ENCODE results near the gene STK32B.

The STK32B gene

GRCh38 chr4:5203993-5204310 lies 152.7 kb downstream of the STK32B start:
- Histone ChIP-seq H3K27ac (no peak overlapping the region), H3K79me2 (no peaks in the 10 kb centered on the region), H3K9me3 (ENCODE audit: control insufficient read depth, low read length) (no peaks in the 10 kb centered on the region), H3K4me1 (no peaks in the 10 kb centered on the region), H2AFZ (no peak overlapping the region), H3K27me3 (ENCODE audit: control insufficient read depth, insufficient read depth, low read length) (no peaks in the 10 kb centered on the region), H3K4me3 (ENCODE audit: low read depth, low read length) (no peak overlapping the region), H3K36me3 (ENCODE audit: control insufficient read depth, insufficient read depth, low read length) (no peaks in the 10 kb centered on the region), H3K4me2 (ENCODE audit: low read length) (no peak overlapping the region), H3K9ac (no peak overlapping the region)
- TF ChIP-seq CTCF (IDR thresholded peaks at IDR 0.05): no peak

- Histone ChIP-seq H3K9ac (no peak overlapping the region), H3K4me3 (ENCODE audit: low read depth, low read length) (no peak overlapping the region), H2AFZ (no peak overlapping the region), H3K9me3 (ENCODE audit: control insufficient read depth, low read length) (no peaks in the 10 kb centered on the region), H3K4me2 (ENCODE audit: low read length) (no peak overlapping the region), H3K4me1 (no peaks in the 10 kb centered on the region), H3K79me2 (no peaks in the 10 kb centered on the region), H3K27me3 (ENCODE audit: control insufficient read depth, insufficient read depth, low read length) (no peaks in the 10 kb centered on the region), H3K27ac (no peak overlapping the region), H3K36me3 (ENCODE audit: control insufficient read depth, insufficient read depth, low read length) (no peaks in the 10 kb centered on the region)
- no peak for TF ChIP-seq CTCF (IDR thresholded peaks at IDR 0.05)
Observed at GRCh38 chr4:5204781-5205180, 153.5 kb downstream of the STK32B start.

GRCh38 chr4:5206016-5206790 lies 154.9 kb downstream of the STK32B start:
- Histone ChIP-seq H3K4me2 (ENCODE audit: low read length) (no peak overlapping the region), H3K27ac (no peak overlapping the region), H3K27me3 (ENCODE audit: control insufficient read depth, insufficient read depth, low read length) (no peaks in the 10 kb centered on the region), H2AFZ (no peak overlapping the region), H3K9ac (no peak overlapping the region), H3K9me3 (ENCODE audit: control insufficient read depth, low read length) (no peaks in the 10 kb centered on the region), H3K79me2 (no peaks in the 10 kb centered on the region), H3K36me3 (ENCODE audit: control insufficient read depth, insufficient read depth, low read length) (no peaks in the 10 kb centered on the region), H3K4me3 (ENCODE audit: low read depth, low read length) (no peak overlapping the region), H3K4me1 (no peaks in the 10 kb centered on the region)
- no peak for TF ChIP-seq CTCF (IDR thresholded peaks at IDR 0.05)

- H3K27ac ChIP-seq: no peak overlapping the region
- no peaks in the 10 kb centered on the region for H3K27me3 ChIP-seq (ENCODE audit: control insufficient read depth, insufficient read depth, low read length)
- no peaks in the 10 kb centered on the region for H3K79me2 ChIP-seq
- no peaks in the 10 kb centered on the region for H3K36me3 ChIP-seq (ENCODE audit: control insufficient read depth, insufficient read depth, low read length)
- H3K4me1 ChIP-seq: no peaks in the 10 kb centered on the region
- no peak overlapping the region for H3K4me3 ChIP-seq (ENCODE audit: low read depth, low read length)
- no peak for TF ChIP-seq CTCF (IDR thresholded peaks at IDR 0.05)
- H3K9me3 ChIP-seq (ENCODE audit: control insufficient read depth, low read length): no peaks in the 10 kb centered on the region
- H3K9ac ChIP-seq: no peak overlapping the region
- no peak overlapping the region for H2AFZ ChIP-seq
- no peak overlapping the region for H3K4me2 ChIP-seq (ENCODE audit: low read length)
Observed at GRCh38 chr4:5209862-5210261, 158.6 kb downstream of the STK32B start.

- no peak for TF ChIP-seq CTCF (IDR thresholded peaks at IDR 0.05)
- Histone ChIP-seq H3K9me3 (ENCODE audit: control insufficient read depth, low read length) (no peaks in the 10 kb centered on the region), H3K36me3 (ENCODE audit: control insufficient read depth, insufficient read depth, low read length) (no peaks in the 10 kb centered on the region), H3K4me3 (ENCODE audit: low read depth, low read length) (no peak overlapping the region), H2AFZ (no peak overlapping the region), H3K27me3 (ENCODE audit: control insufficient read depth, insufficient read depth, low read length) (no peaks in the 10 kb centered on the region), H3K4me1 (no peaks in the 10 kb centered on the region), H3K4me2 (ENCODE audit: low read length) (no peak overlapping the region), H3K9ac (no peak overlapping the region), H3K27ac (no peak overlapping the region), H3K79me2 (no peaks in the 10 kb centered on the region)
Observed at GRCh38 chr4:5211282-5211839, 160.1 kb downstream of the STK32B start.
